GM21717 (cell line): Measurements from ENCODE around the gene SULF2.

Experiments
- ATAC-seq: cut with Tn5 transposase; IDR thresholded peaks from one replicate; pipeline ENCODE4 v1.9.1; 2021; ENCODE audit warnings: mild to moderate bottlenecking, moderate library complexity; ENCODE audit not compliant: unreplicated experiment

The SULF2 gene

GRCh38 chr20:47689731-47690130 lies 95.5 kb downstream of the SULF2 start:
- ATAC-seq, result no peak

GRCh38 chr20:47688385-47689381 lies 96.6 kb downstream of the SULF2 start:
- no peak for ATAC-seq

- no peak for ATAC-seq
Observed at GRCh38 chr20:47687095-47687987, 97.9 kb downstream of the SULF2 start.

GRCh38 chr20:47686545-47686944 lies 98.7 kb downstream of the SULF2 start:
- ATAC-seq, result no peak

- ATAC-seq, result no peak
Observed at GRCh38 chr20:47684306-47685080, 100.8 kb downstream of the SULF2 start.

GRCh38 chr20:47682916-47683315 lies 102.4 kb downstream of the SULF2 start:
- no peak for ATAC-seq

- ATAC-seq, result no peak
Observed at GRCh38 chr20:47682028-47682783, 103.1 kb downstream of the SULF2 start.

- ATAC-seq, result no peak
Observed at GRCh38 chr20:47680804-47681529, 104.3 kb downstream of the SULF2 start.

- no peak for ATAC-seq
Observed at GRCh38 chr20:47679462-47679861, 105.8 kb downstream of the SULF2 start.

- no peak for ATAC-seq
Observed at GRCh38 chr20:47678536-47678935, 106.7 kb downstream of the SULF2 start.

- ATAC-seq, result no peak
Observed at GRCh38 chr20:47677635-47678453, 107.4 kb downstream of the SULF2 start.

- no peak for ATAC-seq
Observed at GRCh38 chr20:47676912-47677634, 108.2 kb downstream of the SULF2 start.

GRCh38 chr20:47676219-47676721 lies 109.0 kb downstream of the SULF2 start:
- ATAC-seq, result no peak

- no peak for ATAC-seq
Observed at GRCh38 chr20:47675190-47676142, 109.8 kb downstream of the SULF2 start.

GRCh38 chr20:47674686-47675085 lies 110.6 kb downstream of the SULF2 start:
- ATAC-seq, result no peak

- ATAC-seq, result no peak
Observed at GRCh38 chr20:47674145-47674544, 111.1 kb downstream of the SULF2 start.

- ATAC-seq, result no peak
Observed at GRCh38 chr20:47673671-47673955, 111.7 kb downstream of the SULF2 start.
